Gastrocnemius medialis (tissue), 4 donors: ENCODE results near the gene CA10. TPM values are rescaled to one million over a fixed set of nuclear protein-coding genes. Genes with fewer than 3 reads are reported as not detected.

Experiments used
- ATAC-seq, 2 donors: fragments of 150-250 bp; one replicate each; pipeline ENCODE4 v1.9.1; 2016
- DNase-seq, 2 donors: peaks; one replicate each; pipeline ENCODE4 v3.0.0-alpha.2; 2019
- H3K27ac ChIP-seq, 4 donors: fragments of 200-600 bp; sonication (generic); 1 replicate in 1 of 4; 2 replicates in 3 of 4; pipeline ENCODE4 v1.5.1; 2016 to 2018; ENCODE audit warnings: mild to moderate bottlenecking in 2 of 4, moderate library complexity in 1 of 4
- H3K27me3 ChIP-seq, 3 donors: fragments of 200-600 bp; sonication (generic) in 2 of 3; 1 replicate in 1 of 3; 2 replicates in 2 of 3; pipeline versions ENCODE4 v1.5.1 to v1.6.0; 2016 to 2019; ENCODE audit warnings: mild to moderate bottlenecking in 1 of 3, moderate library complexity in 1 of 3
- H3K36me3 ChIP-seq, 2 donors: fragments of 200-600 bp; sonication (generic) in 1 of 2; one replicate each; pipeline ENCODE4 v1.5.1; 2017 to 2018
- H3K4me1 ChIP-seq, 2 donors: fragments of 200-600 bp; sonication (generic) in 1 of 2; one replicate each; pipeline ENCODE4 v1.5.1; 2016 to 2017; ENCODE audit warnings: mild to moderate bottlenecking in 2 of 2
- H3K4me3 ChIP-seq, 4 donors: fragments of 200-600 bp; sonication (generic) in 3 of 4; 1 replicate in 1 of 4; 2 replicates in 3 of 4; pipeline ENCODE4 v1.5.1; 2016 to 2019; ENCODE audit warnings: mild to moderate bottlenecking in 2 of 4
- H3K9me3 ChIP-seq, 3 donors: fragments of 200-600 bp; sonication (generic) in 2 of 3; 1 replicate in 1 of 3; 2 replicates in 2 of 3; pipeline ENCODE4 v1.5.1; 2016 to 2019
- POLR2A ChIP-seq, 2 donors: fragments of 450-650 bp; IDR thresholded peaks; one replicate each; pipeline ENCODE4 v1.6.1; 2017; ENCODE audit warnings: antibody characterized with exemption in 2 of 2, mild to moderate bottlenecking in 2 of 2, moderate library complexity in 2 of 2
- in situ Hi-C, 4 donors: fragments of 200-750 bp; cut with MboI; loops; one replicate each; pipeline versions ENCODE4 v1.15.0 to v1.8.0; 2017; ENCODE audit warnings: low sequenced_read_pairs in 4 of 4
- intact Hi-C: fragments of 100-400 bp; cut with DNase I; formaldehyde crosslinking; loops from one replicate; pipeline ENCODE4 v1.15.1; 2023; ENCODE audit warnings: low total_unique reads
- total RNA-seq, 4 donors: library from RNA; depleted of rRNA; stranded (reverse); fragments of >200 nt; gene quantifications; one replicate each; pipeline versions ENCODE4 v1.1.0 to v1.2.3, GENCODE V29; 2016
- TF ChIP-seq, protein P1 (sequence below), 5 experiments: fragments of 450-650 bp in 3 of 5; fragments of 200-600 bp in 2 of 5; sonication (generic) in 2 of 5; IDR thresholded peaks in 4 of 5; conservative IDR thresholded peaks in 1 of 5; 1 replicate in 4 of 5; 2 replicates in 1 of 5; pipeline ENCODE4 v1.5.1; 2016 to 2019; ENCODE audit warnings: antibody characterized with exemption in 5 of 5, mild to moderate bottlenecking in 3 of 5, moderate library complexity in 3 of 5

CA10 gene
- total RNA-seq, 4 donors from 2014 or later, result not detected

DNA sequence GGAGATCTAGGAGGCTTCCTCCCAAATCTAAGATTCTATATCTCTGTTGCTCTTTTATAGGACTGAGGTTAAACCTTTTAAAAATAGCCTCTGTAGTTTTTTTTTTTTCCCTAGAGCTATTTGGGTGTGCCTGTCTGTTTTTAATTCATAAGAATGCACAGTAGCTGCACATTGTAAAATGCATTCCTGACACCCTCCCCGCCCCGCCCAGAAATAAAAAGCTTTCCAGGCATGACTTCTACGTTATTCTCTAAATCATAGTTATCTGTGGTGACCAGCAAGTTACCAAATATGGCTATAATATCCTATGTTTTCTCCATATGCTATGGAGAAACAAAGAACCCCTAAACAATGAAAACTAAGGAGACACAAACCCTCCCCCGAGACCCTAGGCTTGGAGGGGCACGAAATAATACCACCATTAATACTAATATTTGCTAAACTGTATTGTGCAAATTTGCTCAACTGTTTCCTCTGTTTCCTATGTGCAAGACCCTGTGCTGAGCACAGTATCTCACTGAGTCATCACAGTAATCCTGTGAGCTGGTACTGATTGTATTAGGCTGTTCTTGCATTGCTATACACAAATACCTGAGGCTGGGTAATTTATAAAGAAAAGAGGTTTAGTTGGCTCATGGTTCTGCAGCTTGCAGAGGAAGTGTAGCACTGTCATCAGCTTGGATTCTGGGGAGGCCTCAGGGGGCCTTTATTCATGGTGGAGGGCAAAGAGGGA lies 388.3 kb downstream of the CA10 start:
- intact Hi-C loops, result no loop called here
- in situ Hi-C loops, result no loop called here
- TF ChIP-seq POLR2A (IDR thresholded peaks at IDR 0.05), result no peak
- TF ChIP-seq, protein P1, sequence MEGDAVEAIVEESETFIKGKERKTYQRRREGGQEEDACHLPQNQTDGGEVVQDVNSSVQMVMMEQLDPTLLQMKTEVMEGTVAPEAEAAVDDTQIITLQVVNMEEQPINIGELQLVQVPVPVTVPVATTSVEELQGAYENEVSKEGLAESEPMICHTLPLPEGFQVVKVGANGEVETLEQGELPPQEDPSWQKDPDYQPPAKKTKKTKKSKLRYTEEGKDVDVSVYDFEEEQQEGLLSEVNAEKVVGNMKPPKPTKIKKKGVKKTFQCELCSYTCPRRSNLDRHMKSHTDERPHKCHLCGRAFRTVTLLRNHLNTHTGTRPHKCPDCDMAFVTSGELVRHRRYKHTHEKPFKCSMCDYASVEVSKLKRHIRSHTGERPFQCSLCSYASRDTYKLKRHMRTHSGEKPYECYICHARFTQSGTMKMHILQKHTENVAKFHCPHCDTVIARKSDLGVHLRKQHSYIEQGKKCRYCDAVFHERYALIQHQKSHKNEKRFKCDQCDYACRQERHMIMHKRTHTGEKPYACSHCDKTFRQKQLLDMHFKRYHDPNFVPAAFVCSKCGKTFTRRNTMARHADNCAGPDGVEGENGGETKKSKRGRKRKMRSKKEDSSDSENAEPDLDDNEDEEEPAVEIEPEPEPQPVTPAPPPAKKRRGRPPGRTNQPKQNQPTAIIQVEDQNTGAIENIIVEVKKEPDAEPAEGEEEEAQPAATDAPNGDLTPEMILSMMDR (IDR thresholded peaks at IDR 0.05 in 4 of 5, conservative IDR thresholded peaks at IDR 0.05 in 1 of 5), result no peak
- no peak for ATAC-seq
- H3K27me3 ChIP-seq, result no peaks in the 10 kb centered on the region
- H3K4me3 ChIP-seq, result no peak overlapping the region
- H3K27ac ChIP-seq, result no peak overlapping the region
- no peak for DNase-seq
- H3K4me1 ChIP-seq, result no peaks in the 10 kb centered on the region
- H3K9me3 ChIP-seq, result no peaks in the 10 kb centered on the region
- no peaks in the 10 kb centered on the region for H3K36me3 ChIP-seq

DNA sequence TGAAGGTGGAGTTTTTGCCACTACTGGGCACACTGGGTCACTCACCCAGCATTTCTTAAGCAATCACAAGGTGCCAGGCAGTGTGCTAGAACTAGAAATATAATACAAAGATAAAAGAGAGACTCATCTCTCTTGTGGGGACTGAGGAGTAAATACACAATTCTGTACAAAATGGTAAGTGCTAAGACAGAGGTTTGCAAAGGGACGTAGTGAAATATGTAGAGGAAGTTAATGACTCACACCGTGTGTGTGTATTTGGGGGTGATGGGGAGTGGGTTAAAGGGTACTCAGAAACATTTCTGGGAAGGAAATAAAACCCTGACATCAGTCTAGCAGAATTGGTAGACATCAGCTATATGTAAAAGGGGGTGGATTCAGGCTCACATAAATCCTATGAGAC lies 389.3 kb downstream of the CA10 start:
- intact Hi-C loops, result no loop called here

DNA sequence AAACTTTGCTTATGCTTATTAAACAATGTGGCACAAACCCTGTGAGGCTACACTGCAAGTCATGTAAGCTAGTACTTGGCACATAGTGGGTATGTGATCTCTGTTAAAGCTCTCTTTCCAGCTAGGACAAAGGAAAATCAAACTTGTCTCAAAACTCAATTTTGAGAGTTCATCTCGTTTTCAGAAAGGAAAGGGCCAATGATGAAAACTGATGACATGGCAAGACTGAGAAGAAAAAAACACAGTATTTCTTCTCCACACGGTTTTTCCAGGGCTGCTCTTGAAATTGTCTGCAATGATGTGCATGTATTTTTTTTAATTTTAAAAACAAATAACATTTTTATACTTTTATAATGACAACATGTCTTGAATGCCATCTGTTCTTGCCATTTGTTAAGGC lies 389.8 kb downstream of the CA10 start:
- H3K27me3 ChIP-seq, result no peaks in the 10 kb centered on the region
- in situ Hi-C loops (loop anchor here in 1 of 4 donors (10.0 kb wide), 1 partner anchor 336 kb away; no protein-coding TSS in a partner anchor), intact Hi-C loops (no loop called here)
- no peaks in the 10 kb centered on the region for H3K4me1 ChIP-seq
- no peak for DNase-seq
- H3K36me3 ChIP-seq, result no peaks in the 10 kb centered on the region
- no peak for ATAC-seq
- TF ChIP-seq, protein P1 (IDR thresholded peaks at IDR 0.05 in 4 of 5, conservative IDR thresholded peaks at IDR 0.05 in 1 of 5), result no peak
- TF ChIP-seq POLR2A (IDR thresholded peaks at IDR 0.05), result no peak
- no peak overlapping the region for H3K4me3 ChIP-seq
- no peak overlapping the region for H3K27ac ChIP-seq
- H3K9me3 ChIP-seq, result no peaks in the 10 kb centered on the region

More for the DNA sequence above, 389.3 kb downstream of the CA10 start:
- TF ChIP-seq POLR2A (IDR thresholded peaks at IDR 0.05), result no peak
- TF ChIP-seq, protein P1 (IDR thresholded peaks at IDR 0.05 in 4 of 5, conservative IDR thresholded peaks at IDR 0.05 in 1 of 5), result no peak
- no peaks in the 10 kb centered on the region for H3K27me3 ChIP-seq
- no peak for ATAC-seq
- no peak overlapping the region for H3K27ac ChIP-seq
- no peaks in the 10 kb centered on the region for H3K9me3 ChIP-seq
- no peaks in the 10 kb centered on the region for H3K4me1 ChIP-seq
- in situ Hi-C loops, result loop anchor here in 1 of 4 donors (10.0 kb wide), 1 partner anchor 336 kb away; no protein-coding TSS in a partner anchor
- no peaks in the 10 kb centered on the region for H3K36me3 ChIP-seq
- DNase-seq, result no peak
- H3K4me3 ChIP-seq, result no peak overlapping the region

DNA sequence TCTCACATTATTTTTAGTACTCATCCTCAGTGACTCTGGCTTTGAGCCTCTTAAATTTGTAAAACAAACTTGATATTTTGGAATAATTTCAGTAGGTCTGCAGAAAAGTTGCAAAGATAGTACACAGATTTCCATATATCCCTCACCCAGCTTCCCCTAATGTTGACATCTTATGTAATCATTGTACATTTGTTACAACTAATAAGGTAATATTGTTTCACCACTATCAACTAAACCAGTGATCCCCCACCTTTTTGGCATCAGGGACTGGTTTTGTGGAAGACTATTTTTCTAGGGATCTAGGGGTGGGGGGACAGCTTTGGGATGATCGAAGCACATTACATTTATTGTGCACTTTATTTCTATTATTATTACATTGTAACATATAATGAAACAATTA lies 391.2 kb downstream of the CA10 start:
- no peaks in the 10 kb centered on the region for H3K9me3 ChIP-seq
- TF ChIP-seq POLR2A (IDR thresholded peaks at IDR 0.05), result no peak
- TF ChIP-seq, protein P1 (IDR thresholded peaks at IDR 0.05 in 4 of 5, conservative IDR thresholded peaks at IDR 0.05 in 1 of 5), result no peak
- H3K27ac ChIP-seq, result no peak overlapping the region
- intact Hi-C loops (no loop called here), in situ Hi-C loops (loop anchor here in 1 of 4 donors (10.0 kb wide), 1 partner anchor 338 kb away; no protein-coding TSS in a partner anchor)
- no peaks in the 10 kb centered on the region for H3K27me3 ChIP-seq
- H3K4me1 ChIP-seq, result no peaks in the 10 kb centered on the region
- no peaks in the 10 kb centered on the region for H3K36me3 ChIP-seq
- no peak for ATAC-seq
- DNase-seq, result no peak
- H3K4me3 ChIP-seq, result no peak overlapping the region
